GM12878 (cell line): ENCODE data around the gene ATP6V1F. TPM values are rescaled to one million over a fixed set of nuclear protein-coding genes. Genes with fewer than 3 reads are reported as not detected.

ENCODE experiments used
- ATAC-seq: fragments of 200-7000 bp; cut with Tn5 transposase; 3 replicates; pipeline ENCODE4 v1.9.1; 2020; ENCODE audit warnings: mild to moderate bottlenecking, moderate library complexity
- BruUV-seq: library from RNA; stranded (reverse); fragments of 400-500 nt; replicated peaks from 2 replicates; lab custom pipeline; 2021; lab: Mats Ljungman, UMichigan
- CTCF ChIA-PET: fragments of 300-600 bp; sonication (Branson Sonifier 250); formaldehyde crosslinking; extraction: SDS; loops from one replicate; lab custom pipeline; 2021; ENCODE audit warnings: inconsistent platforms; lab: Yijun Ruan, JAX
- POLR2A ChIA-PET: fragments of 350-600 bp; formaldehyde crosslinking; extraction: SDS; loops from one replicate; lab custom pipeline; 2021; ENCODE audit warnings: inconsistent platforms; lab: Charles Lee
- RAD21 ChIA-PET: fragments of 300-600 bp; sonication (Branson Sonifier 250); formaldehyde crosslinking; loops from one replicate; lab custom pipeline; 2023; ENCODE audit warnings: antibody characterized with exemption; ENCODE audit not compliant: unreplicated experiment; lab: Charles Lee
- SMC1A ChIA-PET: fragments of 300-600 bp; sonication (Branson Sonifier 250); formaldehyde crosslinking; loops from one replicate; lab custom pipeline; 2023; ENCODE audit not compliant: unreplicated experiment, uncharacterized antibody; lab: Charles Lee
- DNase-seq: peaks from one replicate; pipeline ENCODE4 v3.0.0-alpha.2; 2011; ENCODE audit warnings: low read depth, low spot score
- FAIRE-seq: peaks from 3 replicates; lab custom pipeline; 2011; peaks lifted over from hg19 to GRCh38; lab: Jason Lieb, UNC
- H2AFZ ChIP-seq: 2 replicates; pipeline ENCODE4 v1.6.0; 2011; ENCODE audit warnings: low read depth, low read length, control low read depth; ENCODE audit not compliant: control insufficient read depth
- H3K27ac ChIP-seq: 2 replicates; pipeline ENCODE4 v1.5.1; 2011; ENCODE audit warnings: control low read depth; ENCODE audit not compliant: control insufficient read depth, insufficient read depth
- H3K27me3 ChIP-seq, 2 experiments: replicated peaks in 1 of 2; 2 replicates each; pipeline versions ENCODE4 v1.6.0 to v1.6.1; 2011; ENCODE audit warnings: low read length in 1 of 2; ENCODE audit not compliant: control insufficient read depth in 2 of 2, insufficient read depth in 2 of 2
- H3K36me3 ChIP-seq, 2 experiments: 2 replicates each; pipeline ENCODE4 v1.5.1; 2011; ENCODE audit warnings: low read length in 1 of 2; ENCODE audit not compliant: control insufficient read depth in 2 of 2, insufficient read depth in 2 of 2
- H3K4me1 ChIP-seq: 2 replicates; pipeline ENCODE4 v1.6.1; 2011; ENCODE audit warnings: mild to moderate bottlenecking, low read length, moderate library complexity, mixed read lengths; ENCODE audit not compliant: control insufficient read depth, insufficient read depth
- H3K4me2 ChIP-seq: 2 replicates; pipeline ENCODE4 v1.6.0; 2011; ENCODE audit warnings: control low read depth; ENCODE audit not compliant: control insufficient read depth, insufficient read depth
- H3K4me3 ChIP-seq: fragments of 200-600 bp; sonication (generic); 2 replicates; pipeline ENCODE4 v1.5.1; 2016
- H3K79me2 ChIP-seq: 2 replicates; pipeline ENCODE4 v1.6.0; 2011; ENCODE audit warnings: low read length; ENCODE audit not compliant: control insufficient read depth, insufficient read depth
- H3K9ac ChIP-seq: 2 replicates; pipeline ENCODE4 v1.8.0; 2011; ENCODE audit warnings: low read length, control low read depth, mixed read lengths; ENCODE audit not compliant: control insufficient read depth, insufficient read depth
- H3K9me3 ChIP-seq: replicated peaks from 3 replicates; pipeline ENCODE4 v1.5.1; 2011; ENCODE audit warnings: mild to moderate bottlenecking, low read length; ENCODE audit not compliant: control insufficient read depth, insufficient read depth
- H4K20me1 ChIP-seq: 2 replicates; pipeline ENCODE4 v1.6.0; 2011; ENCODE audit not compliant: control insufficient read depth, insufficient read depth
- IKZF2 ChIP-seq, 2 experiments: fragments of 450-650 bp; IDR thresholded peaks; 2 replicates each; pipeline ENCODE4 v1.6.1; 2017; ENCODE audit warnings: mild to moderate bottlenecking in 2 of 2, moderate library complexity in 2 of 2
- NFYA ChIP-seq: IDR thresholded peaks from 2 replicates; pipeline ENCODE4 v1.6.1; 2011; ENCODE audit warnings: low read depth, mild to moderate bottlenecking, low read length, improper control_type of control experiment, borderline replicate concordance
- NFYB ChIP-seq: IDR thresholded peaks from 2 replicates; pipeline ENCODE4 v1.6.1; 2011; ENCODE audit warnings: low read depth, mild to moderate bottlenecking, low read length, improper control_type of control experiment, moderate library complexity; ENCODE audit not compliant: insufficient read depth
- NRF1 ChIP-seq: conservative IDR thresholded peaks from 2 replicates; pipeline ENCODE4 v1.6.1; 2011; ENCODE audit warnings: mild to moderate bottlenecking, low read depth, low read length, improper control_type of control experiment
- SPI1 ChIP-seq: IDR thresholded peaks from 2 replicates; pipeline ENCODE4 v1.6.1; 2011; ENCODE audit warnings: low read depth, mild to moderate bottlenecking, low read length, moderate library complexity, borderline replicate concordance; ENCODE audit not compliant: insufficient read depth
- SREBF1 ChIP-seq: IDR thresholded peaks from 2 replicates; pipeline ENCODE4 v1.6.1; 2012; ENCODE audit warnings: mild to moderate bottlenecking, low read length
- STAT3 ChIP-seq: IDR thresholded peaks from 2 replicates; pipeline ENCODE4 v1.6.1; 2011; ENCODE audit warnings: low read depth, low read length, improper control_type of control experiment
- WRNIP1 ChIP-seq: IDR thresholded peaks from 2 replicates; pipeline ENCODE4 v1.6.1; 2011; ENCODE audit warnings: low read depth, low read length, improper control_type of control experiment, borderline replicate concordance
- ZNF274 ChIP-seq: IDR thresholded peaks from one replicate; pipeline ENCODE4 v1.8.0; 2011; ENCODE audit not compliant: insufficient read length, insufficient read depth
- WGBS: methylation state at CpG from one replicate; pipeline ENCODE4 v1.1.6; 2016; ENCODE audit warnings: low lambda C conversion rate; ENCODE audit not compliant: insufficient replicate concordance, insufficient coverage; ENCODE audit errors: missing lambda C conversion rate; 5-methylcytosine and 5-hydroxymethylcytosine counted together
- in situ Hi-C: fragments of 300-500 bp; cut with MboI; formaldehyde crosslinking; loops from 9 replicates; pipeline ENCODE4 v1.14.3; 2018; ENCODE audit warnings: mixed read lengths
- intact Hi-C: fragments of 100-400 bp; cut with micrococcal nuclease; formaldehyde crosslinking; loops from one replicate; pipeline ENCODE4 v1.14.2; 2022; ENCODE audit not compliant: unreplicated experiment
- polyA plus RNA-seq, 11 experiments: library from polyadenylated mRNA; depleted of rRNA in 4 of 11; unstranded in 6 of 11; stranded (reverse) in 5 of 11; fragments of >200 nt; fragmentation: Nextera tagmentation in 4 of 11; fragmentation: Illumina TruSeq in 1 of 11; extraction: Ambion mirVana in 4 of 11; extraction: Trizol in 1 of 11; gene quantifications; 1 replicate in 1 of 11; 2 replicates in 10 of 11; pipeline versions ENCODE4 v1.2.1 to v1.2.3, GENCODE V29; 2011 to 2016; ENCODE audit warnings: inconsistent platforms in 2 of 11, missing spikeins in 2 of 11, low read depth in 1 of 11
- total RNA-seq, 4 experiments: library from RNA; depleted of rRNA in 3 of 4; stranded (reverse); fragments of >200 nt in 3 of 4; fragmentation: Illumina TruSeq in 1 of 4; extraction: Trizol in 1 of 4; gene quantifications; 2 replicates each; pipeline versions ENCODE4 v1.2.1 to v1.2.3, GENCODE V29; 2013 to 2021
- TF ChIP-seq, protein P1 (sequence below): fragments of 450-650 bp; IDR thresholded peaks from 2 replicates; pipeline ENCODE4 v1.6.1; 2017; ENCODE audit warnings: low read depth, mild to moderate bottlenecking, moderate library complexity
- TF ChIP-seq, protein P2 (sequence below): IDR thresholded peaks from 2 replicates; pipeline ENCODE4 v1.6.1; 2011; ENCODE audit warnings: borderline replicate concordance, low read depth, mild to moderate bottlenecking, moderate library complexity, mixed read lengths, low read length; ENCODE audit not compliant: insufficient read depth; ENCODE audit errors: extremely low read length
- TF ChIP-seq, protein P3 (sequence below): IDR thresholded peaks from 2 replicates; pipeline ENCODE4 v1.6.1; 2011; ENCODE audit warnings: low read depth, low read length, improper control_type of control experiment, borderline replicate concordance
- TF ChIP-seq, protein P4 (sequence below): fragments of 450-650 bp; formaldehyde crosslinking; IDR thresholded peaks from 2 replicates; pipeline ENCODE4 v1.4.0; 2022; ENCODE audit warnings: mild to moderate bottlenecking, moderate library complexity

Gene ATP6V1F
- total and polyA plus RNA-seq, 10 of the 15 experiments (the other 5 are each of a cell fraction or from before 2014, with no cell fraction given) = 111 to 343 (median 203) TPM

DNA sequence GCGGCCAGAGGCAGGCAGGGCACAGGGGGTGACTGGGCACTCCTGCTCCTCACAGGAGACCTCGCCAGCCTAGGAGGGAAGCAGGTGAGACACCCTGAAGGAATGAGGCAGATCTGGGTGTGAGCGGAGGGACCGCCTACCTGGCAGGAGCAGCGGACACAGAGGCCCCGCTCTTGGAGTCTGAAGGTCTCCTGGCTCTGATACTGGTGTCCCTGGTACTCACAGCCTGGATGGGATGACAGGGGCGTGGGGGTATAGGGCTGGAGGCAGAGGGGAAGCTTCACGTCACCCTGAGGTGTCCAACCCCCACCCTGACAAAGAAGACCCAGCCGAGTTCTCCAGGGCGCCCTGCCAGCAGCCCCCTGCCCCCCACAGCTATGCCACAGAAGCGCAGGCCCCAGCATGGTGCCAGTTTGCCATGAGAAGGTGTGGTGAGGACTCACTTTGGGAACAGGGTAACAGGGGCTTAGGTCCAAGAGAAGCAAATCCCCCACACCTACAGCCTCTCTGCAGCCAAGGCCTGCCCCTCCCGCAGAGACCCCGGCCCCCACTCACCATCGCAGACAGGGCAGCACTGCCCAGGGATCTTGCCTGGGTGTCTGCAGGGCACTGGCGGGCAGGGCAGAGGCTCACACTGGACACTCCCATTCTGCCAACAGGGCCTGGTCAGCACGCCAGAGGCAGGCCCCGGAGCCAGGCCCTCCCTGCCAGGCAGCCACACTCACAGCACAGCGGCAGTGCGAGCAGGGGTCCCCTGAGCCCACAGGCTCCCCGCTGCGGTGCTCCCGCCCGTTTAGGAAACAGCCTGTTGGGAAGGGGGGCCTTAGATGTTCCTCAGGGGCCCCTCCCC is 30.8 kb downstream of the ATP6V1F start:
- intact Hi-C loops = no loop called here
- FAIRE-seq (no peak), DNase-seq (no peak), ATAC-seq (no peak)
- Histone ChIP-seq H3K9me3 (no peaks in the 10 kb centered on the region), H3K4me2 (no peak overlapping the region), H2AFZ (no peak overlapping the region), H3K79me2 (no peaks in the 10 kb centered on the region), H3K9ac (no peak overlapping the region), H3K27ac (no peak overlapping the region), H4K20me1 (no peaks in the 10 kb centered on the region), H3K36me3 (no peaks in the 10 kb centered on the region), H3K4me3 (no peak overlapping the region), H3K27me3 (peaks cover 0 to 1% of the 10 kb centered on the region in 2 experiments; a peak in 2 of 4 replicates), H3K4me1 (peaks cover 3% of the 10 kb centered on the region; the same call in 1 of the 2 replicates)
- RAD21 ChIA-PET = no interaction called here
- BruUV-seq = no TSS peak
- in situ Hi-C loops = no loop called here
- 71% methylated on average over 18 of the region's 23 CpGs for WGBS
- CTCF ChIA-PET = interaction anchor here (1.1 kb wide), 1 partner anchor 9 kb away, joined by 3 read pairs; no protein-coding TSS in a partner anchor
- POLR2A ChIA-PET = no interaction called here
- SMC1A ChIA-PET = no interaction called here
- TF ChIP-seq ZNF274 (no peak), NRF1 (no peak), IKZF2 (IDR thresholded peaks at IDR 0.05) (no peak), NFYB (no peak), STAT3 (no peak), SREBF1 (no peak), WRNIP1 (no peak), NFYA (no peak), SPI1 (no peak)
- TF ChIP-seq, protein P1, sequence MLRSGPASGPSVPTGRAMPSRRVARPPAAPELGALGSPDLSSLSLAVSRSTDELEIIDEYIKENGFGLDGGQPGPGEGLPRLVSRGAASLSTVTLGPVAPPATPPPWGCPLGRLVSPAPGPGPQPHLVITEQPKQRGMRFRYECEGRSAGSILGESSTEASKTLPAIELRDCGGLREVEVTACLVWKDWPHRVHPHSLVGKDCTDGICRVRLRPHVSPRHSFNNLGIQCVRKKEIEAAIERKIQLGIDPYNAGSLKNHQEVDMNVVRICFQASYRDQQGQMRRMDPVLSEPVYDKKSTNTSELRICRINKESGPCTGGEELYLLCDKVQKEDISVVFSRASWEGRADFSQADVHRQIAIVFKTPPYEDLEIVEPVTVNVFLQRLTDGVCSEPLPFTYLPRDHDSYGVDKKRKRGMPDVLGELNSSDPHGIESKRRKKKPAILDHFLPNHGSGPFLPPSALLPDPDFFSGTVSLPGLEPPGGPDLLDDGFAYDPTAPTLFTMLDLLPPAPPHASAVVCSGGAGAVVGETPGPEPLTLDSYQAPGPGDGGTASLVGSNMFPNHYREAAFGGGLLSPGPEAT = no peak
- TF ChIP-seq, protein P2, sequence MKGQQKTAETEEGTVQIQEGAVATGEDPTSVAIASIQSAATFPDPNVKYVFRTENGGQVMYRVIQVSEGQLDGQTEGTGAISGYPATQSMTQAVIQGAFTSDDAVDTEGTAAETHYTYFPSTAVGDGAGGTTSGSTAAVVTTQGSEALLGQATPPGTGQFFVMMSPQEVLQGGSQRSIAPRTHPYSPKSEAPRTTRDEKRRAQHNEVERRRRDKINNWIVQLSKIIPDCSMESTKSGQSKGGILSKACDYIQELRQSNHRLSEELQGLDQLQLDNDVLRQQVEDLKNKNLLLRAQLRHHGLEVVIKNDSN = no peak
- TF ChIP-seq, protein P3, sequence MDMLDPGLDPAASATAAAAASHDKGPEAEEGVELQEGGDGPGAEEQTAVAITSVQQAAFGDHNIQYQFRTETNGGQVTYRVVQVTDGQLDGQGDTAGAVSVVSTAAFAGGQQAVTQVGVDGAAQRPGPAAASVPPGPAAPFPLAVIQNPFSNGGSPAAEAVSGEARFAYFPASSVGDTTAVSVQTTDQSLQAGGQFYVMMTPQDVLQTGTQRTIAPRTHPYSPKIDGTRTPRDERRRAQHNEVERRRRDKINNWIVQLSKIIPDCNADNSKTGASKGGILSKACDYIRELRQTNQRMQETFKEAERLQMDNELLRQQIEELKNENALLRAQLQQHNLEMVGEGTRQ = no peak
- TF ChIP-seq, protein P4, sequence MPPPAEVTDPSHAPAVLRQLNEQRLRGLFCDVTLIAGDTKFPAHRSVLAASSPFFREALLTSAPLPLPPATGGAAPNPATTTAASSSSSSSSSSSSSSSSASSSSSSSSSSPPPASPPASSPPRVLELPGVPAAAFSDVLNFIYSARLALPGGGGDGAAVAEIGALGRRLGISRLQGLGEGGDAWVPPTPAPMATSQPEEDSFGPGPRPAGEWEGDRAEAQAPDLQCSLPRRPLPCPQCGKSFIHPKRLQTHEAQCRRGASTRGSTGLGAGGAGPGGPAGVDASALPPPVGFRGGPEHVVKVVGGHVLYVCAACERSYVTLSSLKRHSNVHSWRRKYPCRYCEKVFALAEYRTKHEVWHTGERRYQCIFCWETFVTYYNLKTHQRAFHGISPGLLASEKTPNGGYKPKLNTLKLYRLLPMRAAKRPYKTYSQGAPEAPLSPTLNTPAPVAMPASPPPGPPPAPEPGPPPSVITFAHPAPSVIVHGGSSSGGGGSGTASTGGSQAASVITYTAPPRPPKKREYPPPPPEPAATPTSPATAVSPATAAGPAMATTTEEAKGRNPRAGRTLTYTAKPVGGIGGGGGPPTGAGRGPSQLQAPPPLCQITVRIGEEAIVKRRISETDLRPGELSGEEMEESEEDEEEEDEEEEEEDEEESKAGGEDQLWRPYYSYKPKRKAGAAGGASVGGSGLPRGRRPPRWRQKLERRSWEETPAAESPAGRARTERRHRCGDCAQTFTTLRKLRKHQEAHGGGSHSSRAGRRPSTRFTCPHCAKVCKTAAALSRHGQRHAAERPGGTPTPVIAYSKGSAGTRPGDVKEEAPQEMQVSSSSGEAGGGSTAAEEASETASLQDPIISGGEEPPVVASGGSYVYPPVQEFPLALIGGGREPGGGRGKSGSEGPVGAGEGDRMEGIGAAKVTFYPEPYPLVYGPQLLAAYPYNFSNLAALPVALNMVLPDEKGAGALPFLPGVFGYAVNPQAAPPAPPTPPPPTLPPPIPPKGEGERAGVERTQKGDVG (CRISPR knock-in tag) = no peak
